Measurements from ENCODE around the gene GNG13.

- TF ChIP-seq CTCF (IDR thresholded peaks at IDR 0.05; ENCODE audit: insufficient read depth, low read length, poor library complexity, severe bottlenecking) (no peak), EZH2phosphoT487 (conservative IDR thresholded peaks at IDR 0.05; ENCODE audit: low read length) (no peak)
These were observed 47.3 kb upstream of the GNG13 start for GRCh38 chr16:847681-848445.
